Endodermal cell (in vitro differentiated cells): ENCODE data around the gene ATP2B1. TPM values are rescaled to one million over a fixed set of nuclear protein-coding genes. Genes with fewer than 3 reads are reported as not detected.

ENCODE experiments used
- DNase-seq: peaks from one replicate; pipeline ENCODE4 v3.0.0-alpha.2; 2017
- H3K27ac ChIP-seq: 2 replicates; pipeline ENCODE4 v1.5.1; 2013; ENCODE audit warnings: mild to moderate bottlenecking, low read depth, low read length, moderate library complexity
- H3K27me3 ChIP-seq: 2 replicates; pipeline ENCODE4 v1.6.1; 2013; ENCODE audit warnings: mild to moderate bottlenecking, low read length, moderate library complexity; ENCODE audit not compliant: insufficient read depth, control insufficient read depth, poor library complexity, severe bottlenecking
- H3K36me3 ChIP-seq: 2 replicates; pipeline ENCODE4 v1.7.0; 2013; ENCODE audit warnings: mild to moderate bottlenecking, low read length, moderate library complexity; ENCODE audit not compliant: control insufficient read depth, insufficient read depth
- H3K4me1 ChIP-seq: one replicate; pipeline ENCODE4 v1.7.0; 2013; ENCODE audit warnings: low read length; ENCODE audit not compliant: control insufficient read depth, insufficient read depth
- H3K4me3 ChIP-seq: 2 replicates; pipeline ENCODE4 v1.5.1; 2013; ENCODE audit warnings: mild to moderate bottlenecking, low read length, moderate library complexity
- H3K9ac ChIP-seq: 2 replicates; pipeline ENCODE4 v1.6.1; 2013; ENCODE audit warnings: mild to moderate bottlenecking, low read length, moderate library complexity; ENCODE audit not compliant: poor library complexity, severe bottlenecking; ENCODE audit errors: extremely low read depth
- H3K9me3 ChIP-seq: 2 replicates; pipeline ENCODE4 v1.6.1; 2013; ENCODE audit warnings: mild to moderate bottlenecking, low read length, moderate library complexity; ENCODE audit not compliant: control insufficient read depth
- H3K27ac Mint-ChIP-seq: 2 replicates; pipeline ENCODE4 v1.8.0; 2020; ENCODE audit warnings: mixed read lengths
- H3K27me3 Mint-ChIP-seq: 2 replicates; pipeline ENCODE4 v1.8.0; 2021; ENCODE audit warnings: mild to moderate bottlenecking, mixed read lengths; ENCODE audit not compliant: insufficient read depth
- H3K36me3 Mint-ChIP-seq: 2 replicates; pipeline ENCODE4 v1.8.0; 2020; ENCODE audit warnings: low read depth, mixed read lengths
- H3K4me1 Mint-ChIP-seq: 2 replicates; pipeline ENCODE4 v1.8.0; 2020; ENCODE audit warnings: mixed read lengths
- H3K4me3 Mint-ChIP-seq: 2 replicates; pipeline ENCODE4 v1.8.0; 2020; ENCODE audit warnings: mild to moderate bottlenecking, moderate library complexity, mixed read lengths
- H3K9me3 Mint-ChIP-seq: 2 replicates; pipeline ENCODE4 v1.8.0; 2020; ENCODE audit warnings: mild to moderate bottlenecking, mixed read lengths
- CTCF ChIP-seq: fragments of 200-600 bp; sonication (generic); conservative IDR thresholded peaks from 2 replicates; pipeline ENCODE4 v1.5.0; 2021; ENCODE audit warnings: antibody characterized with exemption, mild to moderate bottlenecking
- WGBS, 2 experiments: methylation state at CpG; one replicate each; pipeline versions ENCODE4 v1.1.5 to v1.1.7; 2013; ENCODE audit warnings: missing lambda C conversion rate in 2 of 2, mixed read lengths in 1 of 2; ENCODE audit not compliant: insufficient coverage in 1 of 2, insufficient read length in 1 of 2; 5-methylcytosine and 5-hydroxymethylcytosine counted together
- total RNA-seq, 2 donors: library from RNA; stranded (reverse); fragmentation: NEBNext Ultra II Directional in 1 of 2; extraction: Animal tissue kit (Norgen Biotek cat#: 25700) in 1 of 2; gene quantifications; 2 replicates in 1 of 2; 3 replicates in 1 of 2; pipeline ENCODE4 v1.2.1, GENCODE V29; 2021

Gene ATP2B1
- total RNA-seq, 2 donors from 2014 or later, result 66.7 to 81.9 TPM

GRCh38 chr12:89636776-89637160 is 71.9 kb downstream of the ATP2B1 start:
- 100% methylated on average over 1 of the region's 1 CpG for WGBS, 2 experiments

GRCh38 chr12:89636052-89636775 is 72.4 kb downstream of the ATP2B1 start:
- Histone ChIP-seq H3K9ac (no peak overlapping the region), H3K36me3 (peaks cover 63% of the 10 kb centered on the region), H3K4me1 (no peaks in the 10 kb centered on the region), H3K27me3 (no peaks in the 10 kb centered on the region), H3K27ac (no peak overlapping the region), H3K9me3 (no peaks in the 10 kb centered on the region), H3K4me3 (no peak overlapping the region)
- no peak overlapping the region for H3K27ac Mint-ChIP-seq
- H3K36me3 Mint-ChIP-seq, result peaks cover 25% of the 10 kb centered on the region
- H3K4me1 Mint-ChIP-seq, result no peaks in the 10 kb centered on the region
- H3K27me3 Mint-ChIP-seq, result no peaks in the 10 kb centered on the region
- H3K9me3 Mint-ChIP-seq, result no peaks in the 10 kb centered on the region
- no peak overlapping the region for H3K4me3 Mint-ChIP-seq
- DNase-seq, result no peak
- 94% methylated on average over 4 to 5 of the region's 5 CpGs for WGBS, 2 experiments
- no peak for TF ChIP-seq CTCF

More at GRCh38 chr12:89636776-89637160, 71.9 kb downstream of the ATP2B1 start:
- Histone ChIP-seq H3K4me3 (no peak overlapping the region), H3K27me3 (no peaks in the 10 kb centered on the region), H3K27ac (no peak overlapping the region), H3K9me3 (no peaks in the 10 kb centered on the region), H3K4me1 (no peaks in the 10 kb centered on the region), H3K36me3 (peaks cover 63% of the 10 kb centered on the region), H3K9ac (no peak overlapping the region)
- no peak for TF ChIP-seq CTCF
- Mint-ChIP-seq H3K36me3 (peaks cover 22% of the 10 kb centered on the region), H3K9me3 (no peaks in the 10 kb centered on the region), H3K4me3 (no peak overlapping the region), H3K27ac (no peak overlapping the region), H3K4me1 (no peaks in the 10 kb centered on the region), H3K27me3 (no peaks in the 10 kb centered on the region)
- no peak for DNase-seq

DNA sequence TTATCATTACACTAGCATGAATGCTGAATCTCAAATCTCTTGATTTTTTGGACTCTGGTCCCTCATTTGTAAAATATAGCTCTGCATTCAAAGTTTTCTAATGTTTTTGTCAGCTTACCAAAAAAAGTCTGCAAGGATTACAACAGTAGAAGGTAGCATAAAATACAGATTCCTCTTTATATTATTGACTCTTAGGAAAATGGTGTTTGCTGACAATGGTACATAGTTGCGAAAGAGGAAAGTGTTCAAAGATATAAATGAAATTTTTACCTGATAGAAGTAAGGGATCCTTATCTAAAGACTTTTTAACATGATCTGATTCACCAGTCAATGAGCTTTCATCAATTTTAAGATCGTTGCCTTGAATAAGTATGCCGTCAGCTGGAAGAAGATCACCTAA is 74.1 kb downstream of the ATP2B1 start:
- 100% methylated on average over 3 of the region's 3 CpGs; no CpG with 5 or more reads in 1 of the 2 experiments for WGBS, 2 experiments

More for the DNA sequence above, 74.1 kb downstream of the ATP2B1 start:
- Histone ChIP-seq H3K36me3 (peaks cover 60% of the 10 kb centered on the region), H3K9ac (no peak overlapping the region), H3K27ac (no peak overlapping the region), H3K4me1 (no peaks in the 10 kb centered on the region), H3K9me3 (no peaks in the 10 kb centered on the region), H3K27me3 (no peaks in the 10 kb centered on the region), H3K4me3 (no peak overlapping the region)
- Mint-ChIP-seq H3K36me3 (peaks cover 31% of the 10 kb centered on the region), H3K27me3 (no peaks in the 10 kb centered on the region), H3K4me3 (no peak overlapping the region), H3K4me1 (no peaks in the 10 kb centered on the region), H3K27ac (no peak overlapping the region), H3K9me3 (no peaks in the 10 kb centered on the region)
- no peak for TF ChIP-seq CTCF
- no peak for DNase-seq
